ENCODE results near the gene TRIP13. TPM values are rescaled to one million over a fixed set of nuclear protein-coding genes. Genes with fewer than 3 reads are reported as not detected.
A peak's percentile ranks its signal among the peaks of the same experiment; 100 is the strongest.

The TRIP13 gene
- total RNA-seq, 1 experiment from 2014 or later, result 69.0 TPM

- CTCF ChIA-PET, result interaction anchor here (1.2 kb wide), 1 partner anchor 252 kb away, joined by 4 read pairs; no protein-coding TSS in a partner anchor
- TF ChIP-seq EZH2 (IDR thresholded peaks at IDR 0.05; ENCODE audit: low read length, unreplicated experiment) (no peak), EZH2phosphoT487 (IDR thresholded peaks at IDR 0.05; ENCODE audit: borderline replicate concordance, low read length) (no peak), CTCF (conservative IDR thresholded peaks at IDR 0.05; ENCODE audit: low read depth, low read length) (no peak)
- no peak overlapping the region for H3K27ac ChIP-seq (ENCODE audit: low read length)
Measured at GRCh38 chr5:922436-923280, 30.0 kb downstream of the TRIP13 start.

GRCh38 chr5:923281-923873 lies 30.7 kb downstream of the TRIP13 start:
- Histone ChIP-seq H3K9ac (ENCODE audit: low read length) (no peak overlapping the region), H3K27ac (ENCODE audit: low read length) (no peak overlapping the region), H2AFZ (ENCODE audit: low read length) (no peak overlapping the region), H3K27me3 (ENCODE audit: low read length) (no peaks in the 10 kb centered on the region), H3K9me3 (ENCODE audit: low read length) (no peaks in the 10 kb centered on the region), H3K4me3 (ENCODE audit: low read length) (no peak overlapping the region), H3K36me3 (ENCODE audit: low read depth, low read length) (peaks cover 3% of the 10 kb centered on the region; the same call in 1 of the 2 replicates), H4K20me1 (ENCODE audit: low read length) (no peaks in the 10 kb centered on the region), H3K9me2 (replicated peaks; ENCODE audit: low read length) (no peaks in the 10 kb centered on the region), H3K79me2 (ENCODE audit: low read length) (no peaks in the 10 kb centered on the region), H3K4me2 (ENCODE audit: low read length) (no peak overlapping the region), H3F3A (ENCODE audit: low read length, unreplicated experiment) (no peaks in the 10 kb centered on the region), H3K4me1 (ENCODE audit: insufficient read depth, low read length) (no peaks in the 10 kb centered on the region)
- BruUV-seq (replicated peaks), result no TSS peak
- intact Hi-C loops (cut with micrococcal nuclease), result loop anchor here (1.0 to 10.0 kb wide), 3 partner anchors 89 to 721 kb away; no protein-coding TSS in a partner anchor
- peak; percentile 72 for DNase-seq
- peak; percentile 95 for ATAC-seq
- CTCF ChIA-PET, result interaction anchor here (0.8 to 1.2 kb wide), 2 partner anchors 72 to 251 kb away, joined by 3 to 4 read pairs; no protein-coding TSS in a partner anchor
- no peak for TF ChIP-seq EZH2 (IDR thresholded peaks at IDR 0.05; ENCODE audit: low read length, unreplicated experiment)
- TF ChIP-seq CTCF (conservative IDR thresholded peaks at IDR 0.05; ENCODE audit: low read depth, low read length), result peak; percentile 85
- POLR2A ChIA-PET (ENCODE audit: unreplicated experiment), result no interaction called here

More at GRCh38 chr5:922436-923280, 30.0 kb downstream of the TRIP13 start:
- H3K9me2 ChIP-seq (replicated peaks; ENCODE audit: low read length), result no peaks in the 10 kb centered on the region
- no peak overlapping the region for H3K9ac ChIP-seq (ENCODE audit: low read length)
- H3F3A ChIP-seq (ENCODE audit: low read length, unreplicated experiment), result no peaks in the 10 kb centered on the region
- no peak overlapping the region for H2AFZ ChIP-seq (ENCODE audit: low read length)
- peaks cover 8% of the 10 kb centered on the region; the same call in 1 of the 2 replicates for H3K36me3 ChIP-seq (ENCODE audit: low read depth, low read length)
- H3K27me3 ChIP-seq (ENCODE audit: low read length), result no peaks in the 10 kb centered on the region
- no peak overlapping the region for H3K4me2 ChIP-seq (ENCODE audit: low read length)
- intact Hi-C loops (cut with micrococcal nuclease), result loop anchor here (1.0 to 10.0 kb wide), 3 partner anchors 90 to 722 kb away; no protein-coding TSS in a partner anchor
- no TSS peak for BruUV-seq (replicated peaks)
- no peaks in the 10 kb centered on the region for H4K20me1 ChIP-seq (ENCODE audit: low read length)
- no peaks in the 10 kb centered on the region for H3K79me2 ChIP-seq (ENCODE audit: low read length)
- no peak for ATAC-seq
- no peaks in the 10 kb centered on the region for H3K4me1 ChIP-seq (ENCODE audit: insufficient read depth, low read length)
- POLR2A ChIA-PET (ENCODE audit: unreplicated experiment), result no interaction called here
- DNase-seq, result no peak
- no peaks in the 10 kb centered on the region for H3K9me3 ChIP-seq (ENCODE audit: low read length)
- H3K4me3 ChIP-seq (ENCODE audit: low read length), result no peak overlapping the region

All from PC-3 (cell line).